Measurements from ENCODE around the gene EYA4.

DNA sequence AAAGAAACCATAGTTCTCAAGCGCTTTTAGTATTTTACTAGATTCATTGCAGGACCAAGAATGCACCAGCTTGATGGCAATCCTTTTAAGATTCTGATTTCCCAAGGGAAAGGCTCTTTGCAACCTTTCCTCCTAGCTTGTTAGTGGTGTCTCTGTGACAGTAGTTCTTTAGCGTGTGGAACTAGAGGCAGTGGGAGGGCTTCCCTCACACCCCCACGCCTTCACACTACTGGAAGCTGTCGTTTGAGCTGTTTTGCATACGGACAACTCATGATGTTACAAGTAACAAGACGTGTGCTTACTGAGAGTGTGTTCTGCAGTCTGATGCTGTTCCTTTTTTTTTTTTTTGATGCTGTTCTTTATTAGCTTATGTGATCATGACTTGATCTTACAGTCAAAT lies 34.1 kb downstream of the EYA4 start:
- TF ChIP-seq CTCF (conservative IDR thresholded peaks at IDR 0.05; ENCODE audit: low read length) (no peak), EZH2phosphoT487 (IDR thresholded peaks at IDR 0.05; ENCODE audit: borderline replicate concordance) (no peak)
